Measurements from ENCODE around the gene UCK1.

- TF ChIP-seq HOXA7 (CRISPR knock-in tag; IDR thresholded peaks at IDR 0.05) (no peak), POLR2A (IDR thresholded peaks at IDR 0.05; ENCODE audit: low read length) (no peak), EP300 (IDR thresholded peaks at IDR 0.05) (no peak), CTCF (IDR thresholded peaks at IDR 0.05) (no peak)
Observed at GRCh38 chr9:131518553-131518952, 12.5 kb downstream of the UCK1 start.
